ENCODE measurements around the gene MTMR12.

The MTMR12 gene

GRCh38 chr5:32245742-32246141, 67.0 kb downstream of the MTMR12 start:
- Histone ChIP-seq H3K36me3 (ENCODE audit: low read depth) (peaks cover 77% of the 10 kb centered on the region), H3K9me3 (ENCODE audit: severe bottlenecking) (no peaks in the 10 kb centered on the region), H3K4me3 (ENCODE audit: severe bottlenecking) (no peak overlapping the region), H3K27me3 (ENCODE audit: insufficient read depth, poor library complexity, severe bottlenecking) (no peaks in the 10 kb centered on the region), H3K27ac (ENCODE audit: poor library complexity, severe bottlenecking) (no peak overlapping the region), H3K4me1 (ENCODE audit: insufficient read depth, poor library complexity, severe bottlenecking) (no peaks in the 10 kb centered on the region)
- DNase-seq (ENCODE audit: low spot score) (no peak), ATAC-seq (ENCODE audit: low read depth) (no peak)
- TF ChIP-seq CTCF (IDR thresholded peaks at IDR 0.05; ENCODE audit: poor library complexity, severe bottlenecking), result no peak

GRCh38 chr5:32244017-32244416, 68.7 kb downstream of the MTMR12 start:
- ATAC-seq (ENCODE audit: low read depth), result no peak
- no peaks in the 10 kb centered on the region for H3K27me3 ChIP-seq (ENCODE audit: insufficient read depth, poor library complexity, severe bottlenecking)
- no peaks in the 10 kb centered on the region for H3K4me1 ChIP-seq (ENCODE audit: insufficient read depth, poor library complexity, severe bottlenecking)
- no peaks in the 10 kb centered on the region for H3K9me3 ChIP-seq (ENCODE audit: severe bottlenecking)
- peaks cover 80% of the 10 kb centered on the region for H3K36me3 ChIP-seq (ENCODE audit: low read depth)
- no peak overlapping the region for H3K27ac ChIP-seq (ENCODE audit: poor library complexity, severe bottlenecking)
- no peak for DNase-seq (ENCODE audit: low spot score)
- H3K4me3 ChIP-seq (ENCODE audit: severe bottlenecking), result no peak overlapping the region
- no peak for TF ChIP-seq CTCF (IDR thresholded peaks at IDR 0.05; ENCODE audit: poor library complexity, severe bottlenecking)

- Histone ChIP-seq H3K27me3 (ENCODE audit: insufficient read depth, poor library complexity, severe bottlenecking) (no peaks in the 10 kb centered on the region), H3K36me3 (ENCODE audit: low read depth) (peaks cover 71% of the 10 kb centered on the region), H3K27ac (ENCODE audit: poor library complexity, severe bottlenecking) (no peak overlapping the region), H3K4me1 (ENCODE audit: insufficient read depth, poor library complexity, severe bottlenecking) (no peaks in the 10 kb centered on the region), H3K9me3 (ENCODE audit: severe bottlenecking) (no peaks in the 10 kb centered on the region), H3K4me3 (ENCODE audit: severe bottlenecking) (no peak overlapping the region)
- no peak for ATAC-seq (ENCODE audit: low read depth)
- TF ChIP-seq CTCF (IDR thresholded peaks at IDR 0.05; ENCODE audit: poor library complexity, severe bottlenecking), result no peak
- no peak for DNase-seq (ENCODE audit: low spot score)
Observed at GRCh38 chr5:32241034-32241783, 71.5 kb downstream of the MTMR12 start.

GRCh38 chr5:32239385-32239784, 73.4 kb downstream of the MTMR12 start:
- no peak for TF ChIP-seq CTCF (IDR thresholded peaks at IDR 0.05; ENCODE audit: poor library complexity, severe bottlenecking)
- no peaks in the 10 kb centered on the region for H3K9me3 ChIP-seq (ENCODE audit: severe bottlenecking)
- H3K4me3 ChIP-seq (ENCODE audit: severe bottlenecking), result no peak overlapping the region
- no peak for DNase-seq (ENCODE audit: low spot score)
- no peaks in the 10 kb centered on the region for H3K27me3 ChIP-seq (ENCODE audit: insufficient read depth, poor library complexity, severe bottlenecking)
- no peaks in the 10 kb centered on the region for H3K4me1 ChIP-seq (ENCODE audit: insufficient read depth, poor library complexity, severe bottlenecking)
- H3K36me3 ChIP-seq (ENCODE audit: low read depth), result peaks cover 66% of the 10 kb centered on the region
- H3K27ac ChIP-seq (ENCODE audit: poor library complexity, severe bottlenecking), result no peak overlapping the region
- no peak for ATAC-seq (ENCODE audit: low read depth)

- Histone ChIP-seq H3K4me3 (ENCODE audit: severe bottlenecking) (no peak overlapping the region), H3K27ac (ENCODE audit: poor library complexity, severe bottlenecking) (no peak overlapping the region), H3K9me3 (ENCODE audit: severe bottlenecking) (no peaks in the 10 kb centered on the region), H3K4me1 (ENCODE audit: insufficient read depth, poor library complexity, severe bottlenecking) (no peaks in the 10 kb centered on the region), H3K36me3 (ENCODE audit: low read depth) (peaks cover 41% of the 10 kb centered on the region), H3K27me3 (ENCODE audit: insufficient read depth, poor library complexity, severe bottlenecking) (no peaks in the 10 kb centered on the region)
- DNase-seq (ENCODE audit: low spot score), result no peak
- no peak for ATAC-seq (ENCODE audit: low read depth)
- no peak for TF ChIP-seq CTCF (IDR thresholded peaks at IDR 0.05; ENCODE audit: poor library complexity, severe bottlenecking)
Observed at GRCh38 chr5:32233696-32234447, 78.9 kb downstream of the MTMR12 start.

All from RWPE2 (cell line).